Stimulated activated naive CD8-positive, alpha-beta T cell treated with anti-CD3 and anti-CD28 coated beads, Interleukin-15, Interleukin-2, amounts not matched to agents 100 U/mL and 50 U/mL, for 24 hours (primary cell): ENCODE measurements around the gene UBA7.
"Not testable (repeated sequence)": the region's sequence is repeated elsewhere in the genome, so short reads cannot be mapped to it uniquely, and the experiment has no call there.

Experiments used
- ATAC-seq: fragments of 150-1000 bp; cut with Tn5 transposase; one replicate; pipeline ENCODE4 v1.10.0; 2021
- DNase-seq: peaks from one replicate; pipeline ENCODE4 v3.0.0; 2021

The UBA7 gene

GRCh38 chr3:49813497-49814174, at the start of gene UBA7:
UBA7 (minus strand) TSS chr3:49813953; CDS start chr3:49813787, 166 bp downstream.
- ATAC-seq (peak; percentile 75), DNase-seq (peak; percentile 41)

- ATAC-seq (no peak), DNase-seq (no peak)
These were observed 46.0 kb upstream of the UBA7 start for GRCh38 chr3:49859576-49860305.

GRCh38 chr3:49856181-49857005, 42.6 kb upstream of the UBA7 start, which contains the start of gene TRAIP:
TRAIP (minus strand) TSS chr3:49856564; CDS start chr3:49856453, 111 bp downstream.
- ATAC-seq, result peak; percentile 98

GRCh38 chr3:49855662-49856061, 41.9 kb upstream of the UBA7 start:
- DNase-seq (no peak), ATAC-seq (no peak)

More at GRCh38 chr3:49856181-49857005, 42.6 kb upstream of the UBA7 start, which contains the start of gene TRAIP:
- DNase-seq, result peak; percentile 95

GRCh38 chr3:49845694-49846093, 31.9 kb upstream of the UBA7 start:
- DNase-seq, result no peak
- ATAC-seq, result no peak

GRCh38 chr3:49844464-49845183, 30.9 kb upstream of the UBA7 start:
- DNase-seq, result no peak
- ATAC-seq, result no peak

- DNase-seq (no peak), ATAC-seq (no peak)
These were observed 29.2 kb upstream of the UBA7 start for GRCh38 chr3:49842843-49843517.

- DNase-seq, result no peak
- ATAC-seq, result no peak
These were observed 28.1 kb upstream of the UBA7 start for GRCh38 chr3:49841806-49842205.

- ATAC-seq (peak; percentile 45), DNase-seq (peak; percentile 15)
These were observed 27.5 kb upstream of the UBA7 start for GRCh38 chr3:49841126-49841696.

GRCh38 chr3:49840388-49840787, 26.6 kb upstream of the UBA7 start:
- DNase-seq (no peak), ATAC-seq (no peak)

- ATAC-seq (peak; percentile 67), DNase-seq (peak; percentile 82)
These were observed 25.5 kb upstream of the UBA7 start for GRCh38 chr3:49839193-49839809.

GRCh38 chr3:49831341-49831740, 17.6 kb upstream of the UBA7 start:
- DNase-seq (no peak), ATAC-seq (no peak)

- ATAC-seq, result no peak
- no peak for DNase-seq
These were observed 12.3 kb upstream of the UBA7 start for GRCh38 chr3:49826016-49826415.

- not testable (repeated sequence) for DNase-seq, ATAC-seq
These were observed 9.4 kb upstream of the UBA7 start for GRCh38 chr3:49823131-49823530.

- no peak for DNase-seq
- ATAC-seq, result no peak
These were observed 747 bp downstream of the UBA7 start for GRCh38 chr3:49812916-49813496.

GRCh38 chr3:49807431-49808114, 6.2 kb downstream of the UBA7 start:
- DNase-seq (no peak), ATAC-seq (no peak)

- DNase-seq, result no peak
These were observed 6.9 kb downstream of the UBA7 start for GRCh38 chr3:49806850-49807249.

GRCh38 chr3:49805897-49806701, 7.7 kb downstream of the UBA7 start:
- DNase-seq, result peak; percentile 42
- no peak for ATAC-seq

More at GRCh38 chr3:49806850-49807249, 6.9 kb downstream of the UBA7 start:
- no peak for ATAC-seq

- no peak for DNase-seq
These were observed 8.4 kb downstream of the UBA7 start for GRCh38 chr3:49805367-49805782.

More at GRCh38 chr3:49805367-49805782, 8.4 kb downstream of the UBA7 start:
- no peak for ATAC-seq
